GM12891 (cell line): ENCODE results near the gene CNTN4.

Experiments used
- PAX5 ChIP-seq: IDR thresholded peaks from 2 replicates; pipeline ENCODE4 v1.6.1; 2011; ENCODE audit warnings: low read length, moderate library complexity, mild to moderate bottlenecking; ENCODE audit not compliant: insufficient read depth, severe bottlenecking
- POLR2A ChIP-seq: IDR thresholded peaks from 2 replicates; pipeline ENCODE4 v1.6.1; 2011; ENCODE audit warnings: low read depth, low read length, control low read depth
- POLR2AphosphoS5 ChIP-seq: IDR thresholded peaks from 2 replicates; pipeline ENCODE4 v1.6.1; 2011; ENCODE audit warnings: low read depth, low read length, control low read depth
- POU2F2 ChIP-seq: IDR thresholded peaks from 2 replicates; pipeline ENCODE4 v1.6.1; 2011; ENCODE audit warnings: low read depth, mild to moderate bottlenecking, control low read depth, low read length, moderate library complexity
- TAF1 ChIP-seq: IDR thresholded peaks from 2 replicates; pipeline ENCODE4 v1.6.1; 2011; ENCODE audit warnings: low read depth, low read length, control low read depth

DNA sequence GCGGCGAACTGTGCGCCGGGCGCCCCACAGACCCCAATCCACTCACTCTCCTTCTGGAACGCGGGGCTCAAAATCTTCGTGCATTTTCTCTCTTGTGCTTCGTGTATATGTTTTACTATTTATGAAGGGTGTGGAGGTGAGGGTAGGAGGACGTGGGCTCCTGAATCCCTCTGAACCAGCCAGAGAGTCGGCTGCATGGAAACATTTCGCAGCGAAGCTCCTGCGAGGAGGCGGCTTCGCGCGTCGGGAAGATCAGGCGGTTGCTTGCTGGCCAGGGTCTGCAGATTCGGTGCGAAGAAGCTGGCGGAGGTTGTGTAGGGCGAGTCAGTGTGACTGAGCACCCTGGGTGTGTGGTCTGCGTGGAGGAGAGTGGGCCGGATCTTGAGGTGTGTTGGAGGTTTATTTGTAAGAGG is 1.1 kb downstream of the CNTN4 start:
- TF ChIP-seq TAF1 (no peak), POLR2AphosphoS5 (no peak), POLR2A (no peak), POU2F2 (no peak), PAX5 (no peak)
